ENCODE measurements around the gene ZNF236. TPM values are rescaled to one million over a fixed set of nuclear protein-coding genes. Genes with fewer than 3 reads are reported as not detected.
"Not testable (repeated sequence)": the region's sequence is repeated elsewhere in the genome, so short reads cannot be mapped to it uniquely, and the experiment has no call there.

The ZNF236 gene
- total and polyA plus RNA-seq, 11 donors: 1.9 to 17.0 (median 10.4) TPM

DNA sequence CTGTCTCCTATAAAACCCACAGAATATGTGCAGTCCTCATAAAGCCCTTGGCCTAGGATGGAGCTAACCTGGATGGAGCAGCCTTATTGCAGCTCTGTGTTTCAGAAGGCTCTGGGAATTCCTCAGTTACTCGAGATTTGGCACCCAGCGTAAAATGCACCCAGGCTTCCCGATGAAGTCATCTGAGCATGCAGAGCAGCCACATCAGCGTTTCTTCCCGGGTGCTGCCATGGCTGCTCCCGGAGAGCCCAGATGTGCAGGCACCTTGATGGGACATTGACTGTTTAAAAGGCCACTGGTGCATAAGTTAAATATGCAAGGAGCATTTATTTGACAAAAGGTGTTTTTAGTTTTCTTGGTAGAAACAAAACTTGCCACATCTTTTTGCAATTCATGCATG, 195.0 kb downstream of the ZNF236 start:
- TF ChIP-seq POLR2A (IDR thresholded peaks at IDR 0.05): no peak
- TF ChIP-seq, protein P1, sequence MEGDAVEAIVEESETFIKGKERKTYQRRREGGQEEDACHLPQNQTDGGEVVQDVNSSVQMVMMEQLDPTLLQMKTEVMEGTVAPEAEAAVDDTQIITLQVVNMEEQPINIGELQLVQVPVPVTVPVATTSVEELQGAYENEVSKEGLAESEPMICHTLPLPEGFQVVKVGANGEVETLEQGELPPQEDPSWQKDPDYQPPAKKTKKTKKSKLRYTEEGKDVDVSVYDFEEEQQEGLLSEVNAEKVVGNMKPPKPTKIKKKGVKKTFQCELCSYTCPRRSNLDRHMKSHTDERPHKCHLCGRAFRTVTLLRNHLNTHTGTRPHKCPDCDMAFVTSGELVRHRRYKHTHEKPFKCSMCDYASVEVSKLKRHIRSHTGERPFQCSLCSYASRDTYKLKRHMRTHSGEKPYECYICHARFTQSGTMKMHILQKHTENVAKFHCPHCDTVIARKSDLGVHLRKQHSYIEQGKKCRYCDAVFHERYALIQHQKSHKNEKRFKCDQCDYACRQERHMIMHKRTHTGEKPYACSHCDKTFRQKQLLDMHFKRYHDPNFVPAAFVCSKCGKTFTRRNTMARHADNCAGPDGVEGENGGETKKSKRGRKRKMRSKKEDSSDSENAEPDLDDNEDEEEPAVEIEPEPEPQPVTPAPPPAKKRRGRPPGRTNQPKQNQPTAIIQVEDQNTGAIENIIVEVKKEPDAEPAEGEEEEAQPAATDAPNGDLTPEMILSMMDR (IDR thresholded peaks at IDR 0.05): no peak
- ATAC-seq (no peak), DNase-seq (no peak)
- intact Hi-C loops (cut with DNase I): no loop called here
- Histone ChIP-seq H3K27me3 (no peaks in the 10 kb centered on the region), H3K9me3 (no peaks in the 10 kb centered on the region), H3K36me3 (peaks cover 0 to 32% (median 3%) of the 10 kb centered on the region in 9 donors), H3K4me3 (no peak overlapping the region), H3K27ac (no peak overlapping the region), H3K4me1 (peaks cover 0 to 37% (median 29%) of the 10 kb centered on the region in 12 donors)
- WGBS, 4 donors: 70 to 85% (median 75%) methylated on average over 6 of the region's 6 CpGs

DNA sequence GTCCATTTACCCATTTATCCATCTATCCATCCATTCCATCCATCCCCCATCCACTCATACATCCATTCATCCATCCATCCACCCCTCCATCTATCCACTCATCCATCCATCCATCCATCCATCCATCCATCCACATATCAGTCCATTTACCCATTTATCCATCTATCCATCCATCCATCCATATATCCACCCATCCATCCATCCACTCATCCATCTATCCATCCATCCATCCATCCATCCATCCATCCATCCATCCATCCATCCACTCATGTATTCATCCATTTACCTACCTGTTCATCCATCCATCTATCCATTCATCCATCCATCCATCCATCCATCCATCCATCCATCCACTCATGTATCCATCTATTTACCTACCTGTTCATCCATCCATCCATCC, 196.3 kb downstream of the ZNF236 start:
- intact Hi-C loops (cut with DNase I); H3K9me3 ChIP-seq; DNase-seq; H3K27ac ChIP-seq; ATAC-seq; H3K27me3 ChIP-seq; H3K4me3 ChIP-seq: not testable (repeated sequence)
- Histone ChIP-seq H3K4me1 (peaks cover 0 to 35% (median 22%) of the 10 kb centered on the region in 12 donors), H3K36me3 (peaks cover 0 to 24% (median 3%) of the 10 kb centered on the region in 9 donors)

DNA sequence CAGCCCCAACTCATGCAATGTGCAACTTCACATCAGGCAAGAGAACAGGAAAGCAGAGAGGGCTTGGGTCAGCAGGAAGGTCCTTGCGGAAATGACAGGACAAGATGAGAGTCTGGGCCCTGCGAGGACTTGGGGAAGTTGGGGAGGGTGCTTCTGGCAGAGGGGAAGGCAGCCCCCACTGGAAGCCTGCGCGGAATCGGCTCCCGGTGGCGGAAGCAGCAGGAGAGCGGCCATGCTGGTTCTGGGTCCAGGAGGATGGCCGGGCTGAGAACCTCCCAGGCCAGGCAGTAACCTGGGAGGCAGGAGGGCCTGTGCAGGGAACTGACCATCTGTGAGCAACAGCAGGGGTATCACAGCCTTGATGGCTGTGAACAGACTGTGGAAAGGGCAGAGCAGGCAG, 197.3 kb downstream of the ZNF236 start:
- intact Hi-C loops (cut with DNase I): no loop called here
- Histone ChIP-seq H3K27ac (no peak overlapping the region), H3K4me3 (no peak overlapping the region), H3K4me1 (peaks cover 0 to 25% (median 12%) of the 10 kb centered on the region in 12 donors), H3K27me3 (no peaks in the 10 kb centered on the region), H3K36me3 (peaks cover 0 to 30% (median 8%) of the 10 kb centered on the region in 9 donors), H3K9me3 (no peaks in the 10 kb centered on the region)
- 84 to 96% (median 92%) methylated on average over 9 of the region's 9 CpGs for WGBS, 4 donors
- no peak for TF ChIP-seq POLR2A (IDR thresholded peaks at IDR 0.05)
- TF ChIP-seq, protein P1 (IDR thresholded peaks at IDR 0.05): no peak
- no peak for DNase-seq
- ATAC-seq: no peak
